Vagina (tissue), 2 donors: ENCODE measurements around the gene TMEM11.

Experiments used
- CTCF ChIP-seq, 3 experiments: fragments of 450-650 bp in 2 of 3; fragments of 200-600 bp in 1 of 3; sonication (generic) in 1 of 3; IDR thresholded peaks; one replicate each; pipeline ENCODE4 v1.5.1; 2017 to 2019; ENCODE audit warnings: antibody characterized with exemption in 3 of 3, mild to moderate bottlenecking in 2 of 3, moderate library complexity in 2 of 3
- POLR2AphosphoS5 ChIP-seq, 2 donors: sonication (generic); formaldehyde crosslinking; IDR thresholded peaks; one replicate each; pipeline ENCODE4 v1.9.0; 2017; ENCODE audit warnings: antibody characterized with exemption in 2 of 2, mild to moderate bottlenecking in 2 of 2, low read depth in 1 of 2; ENCODE audit not compliant: insufficient read depth in 1 of 2

DNA sequence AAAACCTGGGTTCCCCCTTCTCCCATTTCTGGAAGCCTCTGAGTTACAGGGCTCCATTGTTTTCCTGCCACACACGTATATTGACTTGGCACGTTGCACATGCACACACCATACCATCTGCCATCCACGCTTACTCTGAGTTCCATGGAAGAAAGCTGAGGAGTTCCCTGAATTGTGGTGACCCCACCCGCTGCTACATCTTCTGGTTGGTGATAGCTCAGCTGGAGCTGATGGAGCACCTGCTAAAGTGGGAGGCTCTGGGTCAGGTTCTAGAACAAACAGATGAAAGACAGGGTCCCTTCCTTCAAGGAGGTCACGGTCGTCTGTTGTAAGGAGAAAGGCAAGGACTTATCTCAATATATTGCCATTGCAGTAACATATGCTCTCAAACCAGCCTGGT lies 41.1 kb downstream of the TMEM11 start:
- TF ChIP-seq CTCF (IDR thresholded peaks at IDR 0.05) (no peak), POLR2AphosphoS5 (IDR thresholded peaks at IDR 0.05; ENCODE audit: insufficient read depth in 1 of 2, low read depth in 1 of 2) (no peak)
